ENCODE measurements around the gene CYB5R2.
"Not testable (repeated sequence)": the region's sequence is repeated elsewhere in the genome, so short reads cannot be mapped to it uniquely, and the experiment has no call there.

Gene CYB5R2

DNA sequence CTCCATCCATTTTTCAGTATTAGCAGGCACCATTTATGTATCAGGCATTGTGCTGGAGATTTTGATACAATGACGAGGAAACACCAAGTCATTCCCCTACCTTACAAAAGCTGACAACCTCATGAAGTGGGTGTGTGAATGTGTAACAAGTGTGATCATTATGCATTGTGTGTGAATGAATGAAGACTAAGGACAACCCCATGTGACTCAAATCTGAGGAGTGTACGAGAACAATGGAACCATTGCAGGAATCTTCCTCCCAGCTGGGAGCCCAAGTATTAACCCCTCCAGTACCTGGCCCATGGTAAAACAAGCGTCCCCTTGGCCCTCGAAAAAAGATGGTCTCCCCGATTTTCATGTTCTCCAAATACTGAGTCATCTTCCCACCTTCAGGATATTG is 4.4 kb downstream of the CYB5R2 start:
- H3K27ac ChIP-seq (ENCODE audit: low read depth, low read length) = no peak overlapping the region
- peaks cover 12% of the 10 kb centered on the region for H3K9me3 ChIP-seq (ENCODE audit: control insufficient read depth, insufficient read depth, low read depth, low read length)
- H3K4me3 ChIP-seq (ENCODE audit: low read depth, low read length) = no peak overlapping the region
- peaks cover 15% of the 10 kb centered on the region for H3K4me1 ChIP-seq (ENCODE audit: control insufficient read depth, insufficient read depth, low read length)
- H3K36me3 ChIP-seq (ENCODE audit: control insufficient read depth, insufficient read depth, low read length) = peaks cover 44% of the 10 kb centered on the region
- H3K27me3 ChIP-seq (ENCODE audit: control insufficient read depth, insufficient read depth, low read length) = no peaks in the 10 kb centered on the region
- H3K9ac ChIP-seq (ENCODE audit: low read length) = no peak overlapping the region

DNA sequence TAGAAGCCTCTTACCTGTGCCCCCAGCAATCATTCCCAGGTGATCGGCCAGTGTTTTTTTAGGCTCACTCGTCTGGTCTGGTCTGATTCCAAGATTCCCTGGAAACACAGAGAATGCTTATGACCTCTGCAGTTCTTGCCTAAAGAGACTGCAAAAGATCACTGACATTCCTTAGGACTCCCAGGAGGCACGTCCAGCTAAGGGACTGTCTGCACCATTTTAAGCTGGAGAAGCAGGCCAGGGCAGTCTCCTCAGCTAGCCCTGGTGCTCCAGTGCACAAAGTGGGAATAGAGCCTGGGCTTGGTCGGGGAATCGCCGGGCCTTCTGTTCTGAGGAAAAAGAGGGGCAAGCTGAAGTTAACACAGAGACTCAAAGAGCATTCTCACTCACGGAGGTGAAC is 4.8 kb downstream of the CYB5R2 start:
- H3K36me3 ChIP-seq (ENCODE audit: control insufficient read depth, insufficient read depth, low read length) = peaks cover 45% of the 10 kb centered on the region
- H3K27me3 ChIP-seq (ENCODE audit: control insufficient read depth, insufficient read depth, low read length) = no peaks in the 10 kb centered on the region
- H3K9me3 ChIP-seq (ENCODE audit: control insufficient read depth, insufficient read depth, low read depth, low read length) = peaks cover 12% of the 10 kb centered on the region
- no peak overlapping the region for H3K27ac ChIP-seq (ENCODE audit: low read depth, low read length)
- peaks cover 15% of the 10 kb centered on the region for H3K4me1 ChIP-seq (ENCODE audit: control insufficient read depth, insufficient read depth, low read length)
- H3K9ac ChIP-seq (ENCODE audit: low read length) = no peak overlapping the region
- H3K4me3 ChIP-seq (ENCODE audit: low read depth, low read length) = no peak overlapping the region

DNA sequence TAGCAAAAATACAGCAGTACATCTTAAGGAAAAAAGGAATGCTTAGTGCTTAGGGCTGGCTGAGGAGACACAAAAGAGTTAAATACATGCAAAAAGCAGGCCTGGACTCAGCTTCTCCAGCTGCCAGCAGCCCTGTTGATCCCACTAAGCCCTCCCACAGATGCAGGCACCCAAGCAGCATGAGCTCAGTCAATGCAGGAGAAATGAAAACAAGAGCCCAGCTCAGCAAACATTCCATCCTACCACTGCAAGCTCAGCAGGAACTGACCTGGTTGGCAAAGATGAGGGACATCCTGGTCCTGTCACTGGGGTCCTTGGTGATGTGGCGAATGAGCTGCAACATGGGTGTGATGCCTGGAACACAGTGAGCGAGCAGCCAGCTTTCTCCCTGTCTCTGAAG is 5.8 kb downstream of the CYB5R2 start:
- H3K9ac ChIP-seq (ENCODE audit: low read length) = no peak overlapping the region
- peaks cover 45% of the 10 kb centered on the region for H3K36me3 ChIP-seq (ENCODE audit: control insufficient read depth, insufficient read depth, low read length)
- H3K9me3 ChIP-seq (ENCODE audit: control insufficient read depth, insufficient read depth, low read depth, low read length) = peaks cover 12% of the 10 kb centered on the region
- no peak overlapping the region for H3K27ac ChIP-seq (ENCODE audit: low read depth, low read length)
- no peak overlapping the region for H3K4me3 ChIP-seq (ENCODE audit: low read depth, low read length)
- peaks cover 11% of the 10 kb centered on the region; the same call in 1 of the 2 replicates for H3K4me1 ChIP-seq (ENCODE audit: control insufficient read depth, insufficient read depth, low read length)
- no peaks in the 10 kb centered on the region for H3K27me3 ChIP-seq (ENCODE audit: control insufficient read depth, insufficient read depth, low read length)

DNA sequence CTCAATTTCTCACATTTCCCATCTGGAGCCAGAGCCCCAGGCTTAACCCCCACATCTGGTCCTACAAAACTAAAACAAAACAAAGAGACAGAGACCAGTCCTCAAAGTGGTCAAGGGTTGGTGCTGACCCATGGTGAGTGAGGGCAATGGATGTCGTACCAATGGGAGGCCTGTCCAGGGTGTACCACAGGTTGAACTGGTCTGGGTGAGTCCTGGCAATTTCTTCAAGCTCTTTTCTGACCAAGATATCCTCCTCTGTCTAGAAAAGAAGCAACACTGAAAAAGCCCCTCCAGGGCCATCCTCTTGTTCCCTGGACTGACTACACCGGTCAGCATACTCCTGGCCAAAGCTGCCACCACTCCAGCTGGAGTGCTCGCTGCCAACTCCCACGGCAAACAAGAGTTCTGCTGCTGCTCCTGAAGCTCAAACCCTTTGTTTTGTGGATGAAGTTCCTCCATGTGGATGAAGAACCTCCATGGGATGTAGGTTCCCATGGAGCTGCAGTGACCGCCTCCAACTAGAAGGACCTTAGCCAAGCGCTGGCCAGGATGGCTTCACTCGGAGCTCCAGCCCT is 6.9 kb downstream of the CYB5R2 start:
- Histone ChIP-seq H3K9ac (ENCODE audit: low read length) (no peak overlapping the region), H3K9me3 (ENCODE audit: control insufficient read depth, insufficient read depth, low read depth, low read length) (peaks cover 12% of the 10 kb centered on the region), H3K4me3 (ENCODE audit: low read depth, low read length) (no peak overlapping the region), H3K27ac (ENCODE audit: low read depth, low read length) (no peak overlapping the region), H3K36me3 (ENCODE audit: control insufficient read depth, insufficient read depth, low read length) (peaks cover 45% of the 10 kb centered on the region), H3K27me3 (ENCODE audit: control insufficient read depth, insufficient read depth, low read length) (no peaks in the 10 kb centered on the region), H3K4me1 (ENCODE audit: control insufficient read depth, insufficient read depth, low read length) (peaks cover 11% of the 10 kb centered on the region; the same call in 1 of the 2 replicates)

DNA sequence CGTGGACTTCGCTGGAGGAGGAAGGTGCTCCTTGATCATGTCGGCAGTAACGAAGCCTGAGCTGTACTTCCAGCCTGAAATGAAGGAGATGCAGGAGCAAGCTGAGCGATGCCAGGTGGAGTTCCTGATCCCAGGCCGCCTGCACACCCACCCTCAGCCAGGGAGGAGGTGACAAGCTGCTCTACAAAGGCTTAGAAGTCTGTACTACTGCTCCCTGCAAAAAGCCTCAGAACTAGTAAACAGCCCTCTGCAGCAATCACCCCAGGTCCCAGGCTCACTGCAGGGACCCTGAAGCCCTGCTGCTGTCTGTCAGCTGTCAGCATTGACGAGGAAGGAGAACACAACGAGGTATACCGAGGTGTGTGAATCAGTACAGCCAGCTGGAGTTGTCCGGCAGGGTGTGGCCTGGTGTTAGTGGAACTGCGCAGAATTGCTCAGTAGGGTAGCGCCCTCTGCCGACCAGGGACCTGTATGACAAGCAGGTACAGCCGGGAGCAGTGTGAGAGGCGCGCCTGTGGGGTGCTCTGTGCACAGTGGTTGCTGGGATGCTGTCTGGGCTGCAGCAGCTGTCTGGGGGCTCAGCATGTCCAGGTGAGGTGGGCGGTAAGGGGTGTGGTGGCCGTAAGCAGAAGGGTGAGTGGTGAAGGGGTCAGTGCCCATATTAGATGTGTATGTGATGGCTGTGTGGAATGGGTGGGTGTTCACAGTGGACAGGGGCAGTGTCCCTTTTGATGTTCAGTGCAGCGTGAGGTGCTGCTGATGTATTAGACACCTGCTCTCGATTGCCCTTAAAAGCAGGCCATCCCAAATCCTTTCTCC is 7.6 kb downstream of the CYB5R2 start:
- Histone ChIP-seq H3K27ac (ENCODE audit: low read depth, low read length) (no peak overlapping the region), H3K27me3 (ENCODE audit: control insufficient read depth, insufficient read depth, low read length) (no peaks in the 10 kb centered on the region), H3K9me3 (ENCODE audit: control insufficient read depth, insufficient read depth, low read depth, low read length) (peaks cover 12% of the 10 kb centered on the region), H3K4me3 (ENCODE audit: low read depth, low read length) (no peak overlapping the region), H3K4me1 (ENCODE audit: control insufficient read depth, insufficient read depth, low read length) (peaks cover 11% of the 10 kb centered on the region; the same call in 1 of the 2 replicates), H3K36me3 (ENCODE audit: control insufficient read depth, insufficient read depth, low read length) (peaks cover 45% of the 10 kb centered on the region), H3K9ac (ENCODE audit: low read length) (no peak overlapping the region)

DNA sequence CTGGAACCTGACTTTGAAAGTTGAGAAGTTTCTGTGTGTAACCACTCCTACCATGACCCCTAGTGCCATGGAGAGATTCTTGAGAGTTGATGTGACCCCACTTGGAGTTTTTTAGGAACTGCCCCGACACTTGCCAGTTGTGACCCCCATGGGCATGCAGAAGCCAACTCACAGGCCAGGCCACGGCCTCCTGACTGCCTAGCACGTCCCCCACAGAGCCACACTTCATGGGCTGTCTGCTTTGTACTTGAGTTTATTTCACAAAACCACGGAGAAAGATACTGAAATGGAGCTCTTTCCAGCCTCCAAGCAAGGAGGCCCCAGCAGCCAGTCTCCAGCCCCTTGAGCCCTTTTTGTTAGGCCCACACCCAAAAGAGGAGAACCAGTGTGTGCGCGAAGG is 8.4 kb downstream of the CYB5R2 start:
- no peak overlapping the region for H3K9ac ChIP-seq (ENCODE audit: low read length)
- no peak overlapping the region for H3K4me3 ChIP-seq (ENCODE audit: low read depth, low read length)
- no peaks in the 10 kb centered on the region for H3K27me3 ChIP-seq (ENCODE audit: control insufficient read depth, insufficient read depth, low read length)
- H3K4me1 ChIP-seq (ENCODE audit: control insufficient read depth, insufficient read depth, low read length) = peaks cover 11% of the 10 kb centered on the region; the same call in 1 of the 2 replicates
- H3K27ac ChIP-seq (ENCODE audit: low read depth, low read length) = no peak overlapping the region
- peaks cover 43% of the 10 kb centered on the region for H3K36me3 ChIP-seq (ENCODE audit: control insufficient read depth, insufficient read depth, low read length)
- peaks cover 12% of the 10 kb centered on the region for H3K9me3 ChIP-seq (ENCODE audit: control insufficient read depth, insufficient read depth, low read depth, low read length)

DNA sequence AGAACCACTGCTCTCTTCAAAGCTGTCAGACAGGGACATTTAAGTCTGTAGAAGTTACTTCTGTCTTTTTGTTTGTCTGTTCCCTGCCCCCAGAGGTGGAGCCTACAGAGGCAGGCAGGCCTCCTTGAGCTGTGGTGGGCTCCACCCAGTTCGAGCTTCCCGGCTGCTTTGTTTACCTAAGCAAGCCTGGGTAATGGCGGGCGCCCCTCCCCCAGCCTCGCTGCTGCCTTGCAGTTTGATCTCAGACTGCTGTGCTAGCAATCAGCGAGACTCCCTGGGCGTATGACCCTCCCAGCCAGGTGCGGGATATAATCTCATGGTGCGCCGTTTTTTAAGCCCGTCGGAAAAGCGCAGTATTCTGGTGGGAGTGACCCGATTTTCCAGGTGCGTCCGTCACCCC is 9.8 kb downstream of the CYB5R2 start:
- not testable (repeated sequence) for H3K27ac ChIP-seq (ENCODE audit: low read depth, low read length)
- peaks cover 12% of the 10 kb centered on the region for H3K9me3 ChIP-seq (ENCODE audit: control insufficient read depth, insufficient read depth, low read depth, low read length)

DNA sequence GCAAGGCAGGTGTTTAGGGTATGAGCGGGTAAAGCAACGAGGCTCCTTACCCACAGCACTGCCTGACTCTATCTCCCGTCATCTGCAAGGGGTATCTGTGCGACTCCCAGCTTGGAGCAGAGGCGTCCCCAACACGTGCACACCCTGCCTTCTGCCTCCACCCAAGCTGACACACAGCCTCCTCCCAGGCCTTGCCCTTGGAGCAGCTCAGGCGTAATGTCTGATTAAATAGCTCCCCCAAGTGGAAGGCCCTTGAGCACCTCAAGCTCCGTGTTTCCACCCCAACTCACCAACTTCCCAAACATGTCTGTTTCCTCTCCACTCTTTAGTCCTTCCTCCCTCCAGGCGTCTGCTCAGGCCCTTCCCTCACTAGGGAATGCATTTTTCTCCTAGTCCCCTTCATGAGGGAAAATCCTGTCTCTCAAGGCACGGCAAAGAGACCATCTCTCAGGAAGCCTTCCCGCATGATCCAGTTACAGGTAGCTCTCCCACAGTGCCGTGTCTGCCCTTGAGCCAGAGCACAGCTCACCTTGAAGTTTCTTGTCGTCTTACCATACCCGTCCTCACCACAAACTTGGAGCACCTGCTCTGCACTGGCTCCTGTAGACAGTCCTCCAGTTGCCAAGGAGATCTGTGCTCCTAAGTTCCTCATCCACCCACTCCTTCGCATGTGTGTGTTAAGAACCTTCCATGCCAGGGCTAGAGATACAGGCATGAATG is 15.8 kb downstream of the CYB5R2 start:
- no peaks in the 10 kb centered on the region for H3K9me3 ChIP-seq (ENCODE audit: control insufficient read depth, insufficient read depth, low read depth, low read length)
- H3K36me3 ChIP-seq (ENCODE audit: control insufficient read depth, insufficient read depth, low read length) = peaks cover 6% of the 10 kb centered on the region
- H3K27ac ChIP-seq (ENCODE audit: low read depth, low read length) = no peak overlapping the region
- no peak overlapping the region for H3K9ac ChIP-seq (ENCODE audit: low read length)
- no peak overlapping the region for H3K4me3 ChIP-seq (ENCODE audit: low read depth, low read length)
- no peaks in the 10 kb centered on the region for H3K4me1 ChIP-seq (ENCODE audit: control insufficient read depth, insufficient read depth, low read length)
- no peaks in the 10 kb centered on the region for H3K27me3 ChIP-seq (ENCODE audit: control insufficient read depth, insufficient read depth, low read length)

More for the DNA sequence above, 9.8 kb downstream of the CYB5R2 start:
- not testable (repeated sequence) for H3K27me3 ChIP-seq (ENCODE audit: control insufficient read depth, insufficient read depth, low read length); H3K9ac ChIP-seq (ENCODE audit: low read length); H3K4me1 ChIP-seq (ENCODE audit: control insufficient read depth, insufficient read depth, low read length); H3K4me3 ChIP-seq (ENCODE audit: low read depth, low read length)
- H3K36me3 ChIP-seq (ENCODE audit: control insufficient read depth, insufficient read depth, low read length) = peaks cover 36% of the 10 kb centered on the region

DNA sequence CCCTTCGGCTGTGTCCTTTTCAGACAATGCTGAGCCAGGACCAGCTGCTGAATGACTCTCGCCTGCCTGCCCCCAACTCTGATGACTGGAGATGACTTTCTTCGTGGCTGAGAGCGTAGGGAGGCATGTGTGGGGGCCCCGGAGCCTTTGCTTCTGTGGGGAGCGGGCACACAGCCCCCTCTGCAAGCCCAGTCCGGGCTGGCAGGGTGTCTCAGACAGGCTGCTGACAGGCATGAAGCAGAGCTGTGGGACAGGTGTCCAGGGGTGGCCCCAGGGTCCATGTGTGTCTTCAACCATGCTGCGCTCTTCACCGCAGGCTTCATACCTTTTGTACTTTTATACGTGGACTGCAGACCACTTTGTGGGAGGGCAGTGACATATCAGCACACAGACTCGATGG is 16.6 kb downstream of the CYB5R2 start:
- Histone ChIP-seq H3K9ac (ENCODE audit: low read length) (no peak overlapping the region), H3K27me3 (ENCODE audit: control insufficient read depth, insufficient read depth, low read length) (no peaks in the 10 kb centered on the region), H3K36me3 (ENCODE audit: control insufficient read depth, insufficient read depth, low read length) (peaks cover 6% of the 10 kb centered on the region), H3K9me3 (ENCODE audit: control insufficient read depth, insufficient read depth, low read depth, low read length) (no peaks in the 10 kb centered on the region), H3K4me1 (ENCODE audit: control insufficient read depth, insufficient read depth, low read length) (no peaks in the 10 kb centered on the region), H3K27ac (ENCODE audit: low read depth, low read length) (no peak overlapping the region), H3K4me3 (ENCODE audit: low read depth, low read length) (no peak overlapping the region)

DNA sequence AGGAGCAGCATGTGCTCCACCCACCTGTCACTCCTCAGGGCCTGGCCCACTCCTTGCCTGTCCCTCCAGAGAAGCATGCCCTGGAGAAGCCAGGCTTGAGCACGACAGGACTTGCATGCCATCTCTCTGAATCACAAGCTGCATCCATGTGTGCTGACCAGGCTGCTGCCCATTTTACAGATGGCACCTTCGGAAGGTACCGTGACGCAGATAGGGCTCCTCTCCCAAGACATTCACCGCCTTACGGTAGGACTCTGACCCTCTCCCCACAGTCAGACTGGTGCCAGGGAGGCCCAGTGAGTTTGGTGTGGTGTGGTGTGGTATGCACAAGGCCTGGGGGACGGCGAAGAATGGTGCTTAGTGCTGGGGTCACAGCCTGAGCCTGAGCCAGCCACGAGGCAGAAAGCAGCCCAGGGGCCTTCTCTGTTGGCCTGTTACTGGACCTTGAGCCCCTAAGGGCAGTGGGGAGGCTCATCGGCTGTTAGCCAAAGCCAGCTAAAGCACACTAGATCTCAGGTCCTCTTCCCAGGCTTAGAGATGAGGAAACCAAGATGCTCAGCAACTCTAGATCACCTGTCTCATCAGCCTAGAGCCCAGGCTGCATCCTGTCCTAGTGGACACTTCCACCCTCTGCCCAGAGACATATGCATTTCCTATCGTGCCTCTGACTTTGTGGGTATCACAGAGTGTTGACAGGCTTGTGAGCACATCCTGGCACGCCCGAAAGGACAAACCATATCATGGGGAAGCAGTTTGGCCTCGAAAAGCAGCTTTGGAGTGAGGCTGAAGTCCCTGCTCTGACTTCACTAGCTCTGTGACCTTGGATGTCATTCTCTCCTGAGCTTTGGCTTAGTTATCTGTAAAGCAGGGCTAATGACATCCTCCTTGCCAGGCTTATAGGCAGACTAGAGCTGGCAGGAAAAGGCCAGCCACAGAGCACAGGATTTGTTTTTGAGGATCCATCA is 17.8 kb downstream of the CYB5R2 start:
- Histone ChIP-seq H3K9me3 (ENCODE audit: control insufficient read depth, insufficient read depth, low read depth, low read length) (no peaks in the 10 kb centered on the region), H3K27ac (ENCODE audit: low read depth, low read length) (no peak overlapping the region), H3K4me1 (ENCODE audit: control insufficient read depth, insufficient read depth, low read length) (no peaks in the 10 kb centered on the region), H3K36me3 (ENCODE audit: control insufficient read depth, insufficient read depth, low read length) (peaks cover 6% of the 10 kb centered on the region), H3K27me3 (ENCODE audit: control insufficient read depth, insufficient read depth, low read length) (no peaks in the 10 kb centered on the region), H3K4me3 (ENCODE audit: low read depth, low read length) (no peak overlapping the region), H3K9ac (ENCODE audit: low read length) (no peak overlapping the region)
